HTR-8/SVneo (cell line): ENCODE data around the gene HLA-A.

Experiments
- DNase-seq: peaks from one replicate; pipeline ENCODE4 v3.0.0; 2011; ENCODE audit warnings: low spot score, mixed read lengths; ENCODE audit not compliant: insufficient read length
- FAIRE-seq: peaks from 2 replicates; lab custom pipeline; 2011; peaks lifted over from hg19 to GRCh38; lab: Jason Lieb, UNC

Gene HLA-A

DNA sequence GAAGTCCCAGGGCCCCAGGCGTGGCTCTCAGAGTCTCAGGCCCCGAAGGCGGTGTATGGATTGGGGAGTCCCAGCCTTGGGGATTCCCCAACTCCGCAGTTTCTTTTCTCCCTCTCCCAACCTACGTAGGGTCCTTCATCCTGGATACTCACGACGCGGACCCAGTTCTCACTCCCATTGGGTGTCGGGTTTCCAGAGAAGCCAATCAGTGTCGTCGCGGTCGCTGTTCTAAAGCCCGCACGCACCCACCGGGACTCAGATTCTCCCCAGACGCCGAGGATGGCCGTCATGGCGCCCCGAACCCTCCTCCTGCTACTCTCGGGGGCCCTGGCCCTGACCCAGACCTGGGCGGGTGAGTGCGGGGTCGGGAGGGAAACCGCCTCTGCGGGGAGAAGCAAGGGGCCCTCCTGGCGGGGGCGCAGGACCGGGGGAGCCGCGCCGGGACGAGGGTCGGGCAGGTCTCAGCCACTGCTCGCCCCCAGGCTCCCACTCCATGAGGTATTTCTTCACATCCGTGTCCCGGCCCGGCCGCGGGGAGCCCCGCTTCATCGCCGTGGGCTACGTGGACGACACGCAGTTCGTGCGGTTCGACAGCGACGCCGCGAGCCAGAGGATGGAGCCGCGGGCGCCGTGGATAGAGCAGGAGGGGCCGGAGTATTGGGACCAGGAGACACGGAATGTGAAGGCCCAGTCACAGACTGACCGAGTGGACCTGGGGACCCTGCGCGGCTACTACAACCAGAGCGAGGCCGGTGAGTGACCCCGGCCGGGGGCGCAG is at the start of gene HLA-A:
Gene HLA-A, plus strand, starts transcription at position 258 of the 778 bp plus-strand sequence. Its CDS starts 22 bp downstream, at position 280.
- DNase-seq (peak; percentile 94), FAIRE-seq (peak; percentile 67)

DNA sequence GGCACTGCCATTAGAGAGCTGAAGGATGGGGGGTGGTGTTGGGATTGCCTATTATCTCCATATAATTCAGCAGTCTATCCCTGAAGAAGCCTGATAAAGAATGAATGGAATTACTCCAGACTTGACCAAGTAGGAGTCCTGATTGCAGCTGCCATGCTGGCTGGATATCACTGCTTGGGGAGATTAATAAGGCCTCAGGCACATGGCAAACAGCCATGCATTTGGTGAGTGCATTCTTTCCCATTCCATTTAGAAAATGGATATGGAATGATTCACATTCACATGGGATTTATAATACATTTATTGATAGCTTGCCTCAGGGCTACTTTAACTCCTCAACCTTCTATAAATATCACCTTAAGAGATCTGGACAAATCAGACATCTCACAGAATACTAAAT is 49.6 kb upstream of the HLA-A start:
- FAIRE-seq (no peak), DNase-seq (no peak)

DNA sequence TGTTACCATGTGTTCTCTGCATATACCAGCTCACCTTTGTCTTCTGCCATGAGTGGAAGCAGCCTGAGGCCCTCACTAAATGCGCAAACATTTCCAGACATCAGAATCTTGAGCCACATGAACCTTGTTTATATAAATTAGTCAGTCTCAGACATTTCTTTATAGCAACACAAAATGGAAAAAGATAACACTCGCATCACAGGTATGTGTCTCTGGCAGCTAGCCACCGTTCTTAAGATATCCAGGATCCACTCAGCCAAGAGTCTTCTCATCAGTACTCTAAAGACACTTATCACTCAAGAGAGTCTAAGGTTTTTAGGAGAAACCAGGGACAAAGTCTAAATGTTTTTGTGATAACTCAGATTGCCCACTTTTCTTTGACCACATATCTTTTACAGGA is 43.1 kb upstream of the HLA-A start:
- FAIRE-seq (no peak), DNase-seq (no peak)

DNA sequence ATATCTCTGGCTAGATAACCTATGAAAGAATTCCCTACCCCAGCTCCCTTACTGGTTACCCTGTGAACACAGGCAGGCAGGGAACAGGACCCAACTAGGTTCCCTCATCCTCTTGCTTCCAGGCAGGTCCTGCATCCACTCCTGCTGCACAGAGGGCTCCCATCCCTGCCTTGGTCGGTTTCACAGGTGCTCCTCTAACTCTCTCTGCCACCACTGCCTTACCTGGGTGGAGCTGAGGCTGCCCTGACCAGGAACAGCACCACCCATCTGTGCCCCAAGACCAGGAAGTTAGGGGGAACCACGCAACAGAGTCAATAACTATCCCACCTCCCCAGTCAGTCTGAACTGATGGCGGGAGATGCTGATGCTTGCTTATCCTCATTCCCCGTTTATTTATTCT is 37.0 kb upstream of the HLA-A start:
- FAIRE-seq, result no peak

DNA sequence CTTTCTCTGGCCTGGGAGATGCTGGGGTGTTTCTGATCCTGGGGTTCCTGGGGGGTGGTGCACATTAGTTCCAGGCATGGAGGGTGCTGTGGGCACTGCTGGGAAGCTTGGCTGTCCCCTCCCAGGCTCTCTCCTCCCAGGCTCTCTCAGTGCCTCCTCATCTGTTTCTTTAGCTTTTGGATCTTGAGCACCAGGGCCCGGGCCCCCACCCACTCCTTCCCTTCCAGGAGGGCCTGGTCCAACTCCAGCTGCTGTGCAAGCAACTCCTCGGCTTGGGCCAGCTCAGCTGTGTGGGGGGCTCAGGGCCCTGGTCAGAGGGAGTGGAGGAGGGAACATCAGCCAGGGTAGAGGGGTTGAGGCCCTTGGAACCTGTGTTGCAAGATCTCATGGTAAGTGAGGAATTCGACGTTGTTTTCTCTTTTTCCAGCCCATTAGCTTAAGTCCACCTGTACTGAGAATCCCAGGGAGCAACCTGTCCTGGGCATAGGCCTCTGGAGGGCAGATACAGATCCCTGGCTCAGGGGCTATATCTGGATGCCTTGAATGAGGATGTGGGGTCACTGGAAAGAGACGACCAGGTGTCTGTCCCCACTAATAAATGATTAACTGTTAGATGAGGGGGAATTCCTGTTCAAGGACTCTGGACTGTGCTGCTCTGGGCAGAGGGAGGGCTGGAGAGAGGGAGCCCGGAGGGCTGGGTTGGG is 34.5 kb upstream of the HLA-A start:
- no peak for FAIRE-seq
- DNase-seq, result no peak

More for the DNA sequence above, 37.0 kb upstream of the HLA-A start:
- no peak for DNase-seq

DNA sequence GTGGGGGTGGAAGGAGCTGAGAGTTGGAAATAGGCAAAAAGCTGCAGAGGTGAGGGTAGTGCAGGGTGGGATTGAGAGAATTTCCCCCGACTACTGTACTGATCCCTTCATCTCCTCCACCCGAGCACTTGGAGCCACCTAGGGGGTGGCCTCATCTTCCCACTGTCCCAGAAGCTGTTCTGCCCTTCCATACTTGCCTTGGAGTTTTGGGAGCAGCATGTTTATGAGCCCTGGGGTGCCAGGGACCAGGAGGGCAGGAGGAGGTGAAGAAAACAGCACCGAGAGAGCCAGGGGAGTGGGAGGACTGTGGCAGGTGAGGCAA is 34.0 kb upstream of the HLA-A start:
- FAIRE-seq, result no peak
- no peak for DNase-seq

DNA sequence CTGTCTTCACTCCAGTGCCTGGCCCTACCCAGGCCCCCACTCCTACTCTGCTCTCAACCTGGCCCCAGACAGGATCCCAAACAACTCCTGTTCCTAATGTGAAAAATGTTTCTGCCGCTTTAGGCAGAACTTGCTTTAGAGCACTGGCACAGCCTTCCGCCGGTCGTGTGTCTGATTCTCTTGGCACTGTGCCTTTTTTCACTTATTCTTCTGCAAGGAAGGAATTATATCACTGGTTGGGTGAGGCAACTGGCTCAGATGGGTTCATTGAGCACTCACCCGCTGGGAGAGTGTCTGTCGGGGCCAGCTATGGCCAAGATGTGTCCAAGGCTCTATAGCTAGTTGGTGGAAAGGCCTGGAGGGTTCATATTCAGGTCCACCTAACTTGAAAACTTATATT is 33.6 kb upstream of the HLA-A start:
- FAIRE-seq, result no peak
- DNase-seq, result no peak

DNA sequence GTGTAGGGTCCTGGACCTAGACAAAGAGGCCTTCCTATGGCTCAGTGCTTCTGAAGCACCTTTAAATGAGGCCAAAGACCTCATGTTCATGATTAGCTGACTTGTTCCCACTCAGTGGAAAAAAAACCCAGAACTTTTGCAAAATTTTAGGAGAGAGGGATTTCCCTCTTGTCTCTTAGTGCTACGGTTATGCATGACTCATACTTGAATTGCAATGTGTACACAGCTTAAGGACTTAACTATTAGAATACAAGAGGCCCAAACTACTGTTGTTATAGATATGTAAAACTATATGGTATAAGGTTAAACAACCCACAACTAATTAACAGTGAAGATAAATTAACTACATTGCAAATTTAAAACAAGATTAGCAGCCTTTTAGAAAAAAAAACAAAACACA is 32.3 kb upstream of the HLA-A start:
- no peak for DNase-seq
- no peak for FAIRE-seq

DNA sequence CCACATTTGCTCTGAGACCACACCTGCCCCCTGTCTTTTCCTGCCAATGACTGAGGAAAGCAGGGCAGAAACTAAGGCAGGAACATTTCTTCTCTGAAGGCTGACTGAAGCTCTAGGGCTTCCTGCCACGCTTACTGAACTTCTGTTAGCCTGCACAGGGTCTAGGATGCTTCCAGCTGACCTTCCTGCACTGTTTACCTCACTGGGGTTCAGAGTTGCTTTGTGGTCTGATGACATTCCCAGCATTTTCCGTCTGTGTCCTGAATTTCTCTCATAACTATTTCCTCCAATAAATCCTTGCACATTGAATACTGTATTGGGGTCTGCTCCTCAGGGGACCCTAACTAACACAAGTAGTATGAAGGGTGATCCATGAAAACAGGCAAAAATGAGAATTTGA is 29.5 kb upstream of the HLA-A start:
- DNase-seq (no peak), FAIRE-seq (no peak)

DNA sequence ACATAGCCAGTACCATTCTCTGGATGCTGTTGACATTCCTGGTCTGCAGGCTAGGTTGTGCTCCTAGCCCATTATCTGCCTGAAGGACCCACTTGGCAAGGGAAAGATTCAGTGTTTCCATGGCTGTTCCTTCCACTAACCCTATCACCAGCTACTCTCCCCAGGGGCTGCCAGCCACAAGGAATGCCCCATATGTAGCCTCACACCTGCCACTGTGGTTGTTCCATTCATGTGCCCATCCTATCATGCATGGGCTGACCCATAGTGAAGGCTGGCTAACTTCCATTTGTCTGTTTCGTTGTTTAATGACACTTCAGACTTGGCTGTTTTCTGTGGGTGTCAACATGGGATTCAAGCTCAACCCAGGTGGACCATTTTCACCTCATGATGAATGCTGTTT is 25.6 kb upstream of the HLA-A start:
- peak; percentile 40 for FAIRE-seq
- no peak for DNase-seq

DNA sequence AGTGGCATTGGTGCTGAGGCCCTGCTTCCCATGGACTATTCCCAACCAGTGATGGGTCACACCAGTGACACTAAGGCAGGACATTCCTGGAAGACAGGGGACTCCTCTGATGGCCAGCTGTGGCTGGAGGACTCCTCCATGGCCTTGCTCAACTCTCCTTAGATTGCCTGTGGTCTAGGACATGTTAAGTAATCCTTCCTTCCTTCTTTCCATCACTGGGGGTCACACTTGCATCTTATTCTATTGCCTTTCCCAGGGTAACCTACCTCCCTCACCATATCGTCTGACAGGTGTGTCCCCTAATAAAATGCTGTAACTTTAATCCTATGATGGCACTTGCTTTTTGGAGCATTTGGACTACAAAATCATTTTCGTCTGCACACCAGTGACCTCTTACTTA is 24.5 kb upstream of the HLA-A start:
- DNase-seq, result no peak
- FAIRE-seq, result no peak

DNA sequence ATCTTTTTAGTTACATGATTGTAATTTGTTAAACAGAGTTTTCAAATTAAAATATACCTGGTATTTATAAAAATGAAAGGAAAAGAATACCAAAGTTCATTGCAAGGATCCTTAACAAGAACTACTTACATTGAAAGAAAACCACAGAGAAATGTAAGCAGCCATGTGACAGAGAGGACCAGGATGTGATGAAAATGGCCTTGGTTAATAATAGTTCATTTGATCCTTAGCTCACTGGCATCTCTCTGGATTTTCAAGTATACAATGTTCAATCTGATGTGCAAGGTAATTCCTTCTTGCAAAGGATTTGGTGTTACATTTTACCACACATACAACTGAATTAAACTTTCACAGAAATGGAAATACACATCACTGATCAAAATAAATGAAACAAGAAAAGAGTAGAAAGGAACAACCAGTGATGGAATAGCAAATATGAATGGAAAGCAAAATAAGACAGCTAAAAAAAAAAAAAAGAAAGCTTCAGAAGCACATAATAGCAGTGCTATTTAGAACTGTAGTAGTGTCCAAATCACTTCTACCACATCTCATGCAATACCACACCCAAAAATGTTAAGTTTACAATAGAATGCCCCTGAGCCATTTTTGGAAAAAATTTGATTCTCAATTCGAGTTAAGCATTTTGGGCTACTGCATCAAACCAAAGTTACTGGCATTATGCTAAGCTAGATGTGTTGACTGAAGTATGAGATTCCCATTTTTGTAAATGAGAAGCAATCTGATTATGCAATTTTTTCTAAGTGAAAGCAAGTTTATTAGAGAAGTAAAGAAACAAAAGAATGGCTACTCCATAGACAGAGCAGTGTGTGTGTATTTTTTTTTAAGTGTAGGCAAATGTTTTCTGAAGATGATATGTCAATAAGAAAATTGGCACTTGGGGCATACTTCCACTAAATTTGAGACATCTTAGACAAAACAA is 22.6 kb upstream of the HLA-A start:
- DNase-seq (no peak), FAIRE-seq (no peak)

DNA sequence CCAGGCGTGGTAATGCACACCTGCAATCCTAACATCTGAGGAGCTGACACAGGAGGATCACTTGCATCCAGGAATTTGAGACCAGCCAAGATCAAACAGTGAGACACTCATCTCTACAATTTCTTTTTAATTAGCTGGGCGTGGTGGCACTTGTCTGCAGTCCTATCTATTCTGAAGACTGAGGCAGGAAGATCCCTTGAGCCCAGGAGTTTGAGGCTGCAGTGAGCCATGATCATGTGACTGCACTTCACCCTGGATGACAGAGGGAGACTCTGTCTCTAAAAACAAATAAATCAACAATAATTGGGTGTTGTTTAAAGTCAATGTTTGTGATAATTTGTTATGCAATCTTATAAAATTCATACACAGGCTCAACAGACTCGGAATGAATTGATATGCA is 18.0 kb upstream of the HLA-A start:
- FAIRE-seq (no peak), DNase-seq (no peak)

DNA sequence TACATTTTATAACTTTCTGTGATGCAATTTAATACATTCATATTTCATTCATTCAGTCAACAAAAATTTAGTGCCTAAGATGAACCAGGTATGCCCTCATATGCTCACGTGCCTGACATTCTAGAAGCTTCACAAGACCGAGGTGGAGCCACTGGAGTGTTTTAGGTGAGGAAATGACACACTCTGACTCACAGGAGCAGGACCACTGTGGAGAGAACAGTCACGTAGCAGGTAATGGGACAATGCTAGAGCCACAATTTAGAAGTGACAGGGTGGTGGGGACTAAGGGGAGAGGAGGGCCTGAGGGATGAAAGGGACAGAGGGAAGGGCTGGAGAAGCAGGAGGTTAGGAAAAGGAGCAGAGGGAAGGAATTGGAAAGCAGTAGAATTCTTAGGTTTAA is 17.6 kb upstream of the HLA-A start:
- no peak for FAIRE-seq
- no peak for DNase-seq

DNA sequence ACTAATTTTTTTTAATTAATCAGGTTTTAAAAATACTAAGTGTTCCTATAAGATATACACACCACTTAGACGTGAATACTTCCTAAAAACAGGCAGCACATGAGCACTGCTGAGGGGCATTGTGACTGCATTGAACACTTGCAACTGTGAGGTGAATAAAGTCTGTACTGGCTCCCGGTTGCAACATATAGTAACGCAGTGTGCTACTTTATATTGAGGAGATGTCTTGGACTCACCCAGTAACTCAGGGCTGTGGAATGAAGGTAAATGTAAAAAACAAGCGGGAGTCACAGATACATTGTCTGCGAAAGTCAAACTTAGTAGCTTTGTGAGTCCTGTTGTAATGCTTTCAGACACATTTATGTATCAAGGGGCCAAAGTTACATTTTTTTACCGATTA is 17.0 kb upstream of the HLA-A start:
- FAIRE-seq (no peak), DNase-seq (no peak)

DNA sequence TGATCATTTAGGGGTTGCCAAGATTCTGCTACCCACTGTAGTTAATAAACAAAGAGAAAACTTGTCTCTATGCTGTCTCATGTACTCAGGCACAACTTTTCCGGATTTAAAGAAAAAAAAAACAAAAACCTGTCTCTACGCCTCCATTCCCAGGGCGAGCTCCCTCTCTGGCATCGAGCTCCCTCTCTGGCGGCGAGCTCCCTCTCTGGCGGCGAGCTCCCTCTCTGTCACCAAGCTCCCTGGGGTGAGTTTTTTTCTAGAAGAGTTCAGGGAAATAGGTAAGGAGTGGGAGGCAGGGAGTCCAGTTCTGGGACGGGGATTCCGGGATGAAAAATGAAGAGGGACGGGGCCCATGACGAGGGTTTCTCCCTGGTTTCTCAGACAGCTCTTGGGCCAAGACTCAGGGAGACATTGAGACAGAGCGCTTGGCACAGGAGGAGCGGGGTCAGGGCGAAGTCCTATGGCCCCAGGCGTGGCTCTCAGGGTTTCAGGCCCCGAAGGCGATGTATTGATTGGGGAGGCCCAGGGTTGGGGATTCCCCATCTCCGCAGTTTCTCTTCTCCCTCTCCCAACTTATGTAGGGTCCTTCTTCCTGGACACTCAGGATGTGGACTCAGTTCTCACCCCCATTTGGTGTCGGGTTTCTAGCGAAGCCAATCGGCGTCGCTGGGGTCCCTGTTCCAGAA is 16.5 kb upstream of the HLA-A start:
- FAIRE-seq, result no peak
- no peak for DNase-seq

DNA sequence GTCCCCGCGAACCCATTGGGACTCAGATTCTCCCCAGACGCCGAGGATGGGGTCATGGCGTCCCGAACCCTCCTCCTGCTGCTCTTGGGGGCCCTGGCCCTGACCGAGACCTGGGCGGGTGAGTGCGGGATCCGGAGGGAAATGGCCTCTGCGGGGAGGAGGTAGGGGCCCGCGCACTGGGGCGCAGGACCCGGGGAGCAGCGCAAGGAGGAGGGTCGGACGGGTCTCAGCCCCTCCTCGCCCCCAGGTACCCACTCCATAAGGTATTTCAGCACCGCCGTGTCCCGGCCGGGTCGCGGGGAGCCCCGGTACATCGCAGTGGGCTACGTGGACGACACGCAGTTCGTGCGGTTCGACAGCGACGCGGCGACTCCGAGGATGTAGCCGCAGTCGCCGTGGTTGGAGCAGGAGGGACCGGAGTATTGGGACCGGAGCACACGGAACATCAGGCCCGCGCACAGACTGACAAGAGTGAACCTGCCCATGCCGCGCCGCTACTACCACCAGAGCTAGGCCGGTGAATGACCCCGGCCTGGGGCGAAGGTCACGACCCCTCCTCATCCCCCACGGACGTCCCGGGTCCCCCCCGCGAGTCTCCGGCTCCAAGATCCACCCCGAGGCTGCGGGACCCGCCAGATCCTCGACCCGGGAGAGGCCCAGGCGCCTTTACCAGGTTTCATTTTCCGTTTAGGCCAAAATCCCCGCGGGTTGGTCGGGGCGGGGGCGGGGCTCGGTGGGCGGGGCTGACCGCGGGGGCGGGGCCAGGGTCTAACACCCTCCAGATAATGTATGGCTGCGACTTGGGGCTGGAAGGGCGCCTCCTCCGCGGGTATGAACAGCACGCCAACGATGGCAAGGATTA is 15.7 kb upstream of the HLA-A start:
- FAIRE-seq, result no peak
- no peak for DNase-seq

DNA sequence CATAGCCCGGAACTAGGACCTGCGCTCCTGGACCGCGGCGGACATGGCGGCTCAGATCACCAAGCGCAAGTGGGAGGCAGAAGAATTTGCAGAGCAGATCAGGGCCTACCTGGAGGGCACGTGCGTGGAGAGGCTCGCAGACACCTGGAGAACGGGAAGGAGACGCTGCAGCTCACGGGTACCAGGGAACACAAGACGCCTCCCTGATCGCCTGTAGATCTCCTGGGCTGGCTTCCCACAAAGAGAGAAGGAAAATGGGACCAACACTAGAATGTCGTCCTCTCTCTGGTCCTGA is 15.1 kb upstream of the HLA-A start:
- DNase-seq (no peak), FAIRE-seq (no peak)

DNA sequence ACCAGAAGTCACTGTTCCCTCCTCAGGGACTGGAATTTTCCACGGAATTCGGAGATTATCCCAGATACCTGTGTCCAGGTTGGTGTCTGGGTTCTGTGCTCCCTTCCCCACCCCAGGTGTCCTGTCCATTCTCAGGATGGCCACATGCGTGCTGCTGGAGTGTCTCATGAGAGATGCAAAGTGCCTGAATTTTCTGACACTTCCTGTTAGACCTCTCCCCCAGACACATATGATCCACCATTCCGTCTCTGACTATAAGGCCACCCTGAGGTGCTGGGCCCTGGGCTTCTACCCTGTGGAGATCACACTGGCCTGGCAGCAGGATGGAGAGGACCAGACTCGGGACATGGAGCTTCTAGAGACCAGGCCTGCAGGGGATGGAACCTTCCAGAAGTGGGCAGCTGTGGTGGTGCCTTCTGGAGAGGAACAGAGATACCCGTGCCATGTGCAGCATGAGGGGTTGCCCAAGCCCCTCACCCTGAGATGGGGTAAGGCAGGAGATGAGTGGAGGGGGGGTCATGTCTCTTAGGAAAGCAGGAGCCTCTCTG is 14.4 kb upstream of the HLA-A start:
- no peak for FAIRE-seq
- no peak for DNase-seq
